ENCODE results near the gene PPP1CA. TPM values are rescaled to one million over a fixed set of nuclear protein-coding genes. Genes with fewer than 3 reads are reported as not detected.

Gene PPP1CA
- polyA plus RNA-seq, 2 of the 4 experiments (the other 2 are of a cell fraction) = 174 to 208 TPM

DNA sequence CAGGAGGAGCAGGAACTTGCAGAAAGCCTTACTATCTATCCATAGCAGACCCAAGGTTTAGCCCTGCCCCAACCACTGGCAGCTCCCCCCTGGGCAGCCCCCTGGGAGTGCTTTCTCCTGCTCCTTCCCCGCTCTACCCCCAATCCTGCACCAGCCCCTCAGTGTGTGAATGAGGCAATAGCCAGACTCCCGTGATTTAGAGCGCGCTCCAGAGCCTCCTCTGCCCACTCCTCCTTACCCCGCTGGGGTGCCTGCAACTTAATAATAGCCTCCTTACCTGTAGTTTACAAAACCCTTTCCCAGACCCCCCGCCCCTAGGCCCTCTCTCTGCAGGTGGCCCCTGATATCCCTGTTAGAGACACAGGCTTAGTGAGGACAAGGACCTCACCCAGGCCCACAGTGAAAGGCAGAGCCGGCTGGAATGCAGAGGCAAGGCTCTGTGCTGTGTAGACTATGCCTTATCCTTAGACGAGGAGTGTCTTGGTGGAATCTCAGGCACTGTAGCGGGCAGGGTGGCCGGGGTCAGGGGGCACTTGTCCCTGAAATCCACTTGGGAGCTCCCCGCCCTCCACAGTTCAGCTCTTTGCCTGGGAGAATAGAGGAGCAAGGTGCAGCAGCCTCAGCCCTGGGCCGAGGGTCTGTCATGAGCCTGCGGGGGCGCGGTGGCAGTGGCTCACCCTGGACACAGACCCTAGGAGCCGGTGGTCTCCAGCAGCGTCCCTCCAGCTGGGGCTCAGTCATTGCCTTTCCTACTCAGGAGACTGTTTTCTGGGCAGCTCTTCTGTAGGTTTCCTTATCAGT lies 9.5 kb upstream of the PPP1CA start:
- no peak overlapping the region for H3K27ac ChIP-seq
- no peaks in the 10 kb centered on the region for H3K9me3 ChIP-seq
- H3K4me2 ChIP-seq = no peak overlapping the region
- no peak for TF ChIP-seq RAD21 (conservative IDR thresholded peaks at IDR 0.05 in 1 of 2, IDR thresholded peaks at IDR 0.05 in 1 of 2)
- TF ChIP-seq ZSCAN20 (CRISPR knock-in tag; IDR thresholded peaks at IDR 0.05) = no peak
- TF ChIP-seq JUN (IDR thresholded peaks at IDR 0.05) = no peak
- no peak for TF ChIP-seq ESRRA (IDR thresholded peaks at IDR 0.05; ENCODE audit: borderline replicate concordance, low read length)
- TF ChIP-seq RCOR1 (IDR thresholded peaks at IDR 0.05; ENCODE audit: low read depth, low read length) = no peak
- TF ChIP-seq NR3C1 (IDR thresholded peaks at IDR 0.05) = no peak
- no peak for TF ChIP-seq MAZ (IDR thresholded peaks at IDR 0.05; ENCODE audit: borderline replicate concordance, low read depth, low read length)
- TF ChIP-seq KDM5A (IDR thresholded peaks at IDR 0.05) = no peak
- TF ChIP-seq BHLHE40 (IDR thresholded peaks at IDR 0.05; ENCODE audit: low read depth, low read length) = no peak
- TF ChIP-seq CBX8 (IDR thresholded peaks at IDR 0.05) = no peak
- ChIA-PET CTCF (interaction anchor here (4.0 kb wide), 1 partner anchor 8 kb away, joined by 36 read pairs; the partner anchor contains the start of genes PPP1CA and TBC1D10C), POLR2A (interaction anchor here (0.7 kb wide), 1 partner anchor 10 kb away, joined by 3 read pairs; no protein-coding TSS in a partner anchor)
- H3K4me3 ChIP-seq = no peak overlapping the region
- peaks cover 17% of the 10 kb centered on the region for H3K4me1 ChIP-seq
- WGBS (ENCODE audit: missing lambda C conversion rate) = 83% methylated on average over 16 of the region's 17 CpGs
- no peak for ATAC-seq
- FAIRE-seq = no peak
- DNase-seq (ENCODE audit: low read depth in 1 of 2, low spot score in 1 of 2) = no peak

DNA sequence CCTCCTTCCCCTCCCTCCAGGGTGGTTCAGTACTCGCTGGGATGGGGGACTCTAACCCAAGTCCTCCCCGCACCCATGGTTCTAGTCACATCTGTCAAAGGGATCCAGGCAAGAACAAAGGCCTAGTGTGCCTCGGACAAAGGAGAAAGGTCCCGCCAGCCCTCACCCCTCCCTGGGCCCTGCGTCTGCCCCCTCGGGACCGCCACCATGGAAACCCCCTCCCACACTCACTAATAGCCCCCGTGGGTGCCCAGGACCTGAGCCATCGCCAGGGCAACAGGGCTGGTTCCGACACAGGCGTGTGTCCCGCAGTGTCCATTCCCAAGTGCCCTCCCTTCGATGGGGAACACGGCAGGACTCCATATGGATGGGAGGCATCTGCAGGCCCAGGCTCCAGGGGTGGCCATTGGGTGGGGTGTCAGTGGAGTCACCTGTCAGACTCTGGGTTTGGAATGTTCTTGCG lies 8.7 kb upstream of the PPP1CA start:
- Histone ChIP-seq H3K4me1 (peaks cover 9% of the 10 kb centered on the region), H3K27ac (no peak overlapping the region), H3K4me3 (no peak overlapping the region), H3K4me2 (no peak overlapping the region), H3K9me3 (no peaks in the 10 kb centered on the region)
- 53% methylated on average over 7 of the region's 15 CpGs for WGBS (ENCODE audit: missing lambda C conversion rate)
- DNase-seq (ENCODE audit: low read depth in 1 of 2, low spot score in 1 of 2) (no peak), ATAC-seq (no peak), FAIRE-seq (no peak)
- TF ChIP-seq POLR2A (IDR thresholded peaks at IDR 0.05; ENCODE audit: low read length) (no peak), POLR2AphosphoS2 (conservative IDR thresholded peaks at IDR 0.05; ENCODE audit: low read length) (no peak), CBX8 (IDR thresholded peaks at IDR 0.05) (no peak), CHD2 (IDR thresholded peaks at IDR 0.05; ENCODE audit: low read length, partially characterized antibody) (no peak), FOXS1 (CRISPR knock-in tag; IDR thresholded peaks at IDR 0.05) (no peak), MAFK (IDR thresholded peaks at IDR 0.05; ENCODE audit: partially characterized antibody) (no peak), RFX5 (IDR thresholded peaks at IDR 0.05) (no peak), CEBPB (IDR thresholded peaks at IDR 0.05) (no peak), RAD21 (conservative IDR thresholded peaks at IDR 0.05 in 1 of 2, IDR thresholded peaks at IDR 0.05 in 1 of 2) (no peak)
- TF ChIP-seq, protein P1, sequence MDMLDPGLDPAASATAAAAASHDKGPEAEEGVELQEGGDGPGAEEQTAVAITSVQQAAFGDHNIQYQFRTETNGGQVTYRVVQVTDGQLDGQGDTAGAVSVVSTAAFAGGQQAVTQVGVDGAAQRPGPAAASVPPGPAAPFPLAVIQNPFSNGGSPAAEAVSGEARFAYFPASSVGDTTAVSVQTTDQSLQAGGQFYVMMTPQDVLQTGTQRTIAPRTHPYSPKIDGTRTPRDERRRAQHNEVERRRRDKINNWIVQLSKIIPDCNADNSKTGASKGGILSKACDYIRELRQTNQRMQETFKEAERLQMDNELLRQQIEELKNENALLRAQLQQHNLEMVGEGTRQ (IDR thresholded peaks at IDR 0.05) = no peak
- TF ChIP-seq, protein P2, sequence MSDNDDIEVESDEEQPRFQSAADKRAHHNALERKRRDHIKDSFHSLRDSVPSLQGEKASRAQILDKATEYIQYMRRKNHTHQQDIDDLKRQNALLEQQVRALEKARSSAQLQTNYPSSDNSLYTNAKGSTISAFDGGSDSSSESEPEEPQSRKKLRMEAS (IDR thresholded peaks at IDR 0.05) = no peak
- TF ChIP-seq, protein P3, sequence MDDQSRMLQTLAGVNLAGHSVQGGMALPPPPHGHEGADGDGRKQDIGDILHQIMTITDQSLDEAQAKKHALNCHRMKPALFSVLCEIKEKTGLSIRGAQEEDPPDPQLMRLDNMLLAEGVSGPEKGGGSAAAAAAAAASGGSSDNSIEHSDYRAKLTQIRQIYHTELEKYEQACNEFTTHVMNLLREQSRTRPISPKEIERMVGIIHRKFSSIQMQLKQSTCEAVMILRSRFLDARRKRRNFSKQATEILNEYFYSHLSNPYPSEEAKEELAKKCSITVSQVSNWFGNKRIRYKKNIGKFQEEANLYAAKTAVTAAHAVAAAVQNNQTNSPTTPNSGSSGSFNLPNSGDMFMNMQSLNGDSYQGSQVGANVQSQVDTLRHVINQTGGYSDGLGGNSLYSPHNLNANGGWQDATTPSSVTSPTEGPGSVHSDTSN (IDR thresholded peaks at IDR 0.05) = no peak
- POLR2A ChIA-PET = no interaction called here
- CTCF ChIA-PET = no interaction called here

DNA sequence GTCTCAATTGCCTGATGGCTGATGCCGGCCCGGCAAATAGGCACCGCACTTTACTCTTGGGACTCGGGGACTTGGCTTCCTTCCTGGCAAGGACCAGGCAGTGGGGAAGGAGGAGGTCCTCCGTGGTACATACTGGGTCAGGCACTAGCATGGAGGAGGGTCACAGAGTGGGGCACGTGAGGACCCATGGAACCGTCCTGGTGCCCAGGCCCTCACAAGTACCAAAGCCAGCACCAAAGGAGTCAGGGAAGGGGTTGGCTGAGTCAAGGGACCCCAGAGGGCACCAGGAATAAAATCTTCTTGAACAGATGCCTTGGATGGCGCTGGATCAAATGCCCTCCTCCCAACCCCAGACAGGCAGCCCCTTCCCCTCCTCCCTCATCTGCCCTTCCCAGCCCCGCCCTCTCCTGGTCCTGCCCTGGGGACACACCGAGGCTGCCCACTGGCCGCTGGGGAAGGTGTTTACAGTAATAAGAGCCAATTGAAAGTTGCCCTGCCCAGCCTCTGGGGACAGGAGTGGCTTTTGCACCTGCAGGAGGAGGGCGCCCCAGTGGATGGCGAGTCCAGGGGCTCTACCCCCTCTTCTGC lies 8.2 kb upstream of the PPP1CA start:
- DNase-seq (ENCODE audit: low read depth in 1 of 2, low spot score in 1 of 2) (no peak), FAIRE-seq (no peak), ATAC-seq (peak in 1 of 2 experiments; percentile 49; a peak in 3 of 6 replicates)
- Histone ChIP-seq H3K27ac (no peak overlapping the region), H3K4me3 (no peak overlapping the region), H3K4me2 (no peak overlapping the region), H3K4me1 (peaks cover 4% of the 10 kb centered on the region), H3K9me3 (no peaks in the 10 kb centered on the region)
- ChIA-PET POLR2A (no interaction called here), CTCF (no interaction called here)
- no peak for TF ChIP-seq MAZ (IDR thresholded peaks at IDR 0.05; ENCODE audit: borderline replicate concordance, low read depth, low read length)
- 62% methylated on average over 11 of the region's 13 CpGs for WGBS (ENCODE audit: missing lambda C conversion rate)
